PC-9 (cell line): ENCODE results near the gene SLC24A1.

Source experiments
- EZH2 ChIP-seq: fragments of 200-600 bp; sonication (generic); IDR thresholded peaks from 2 replicates; pipeline ENCODE4 v1.8.0; 2017; ENCODE audit warnings: antibody characterized with exemption, low read depth
- TF ChIP-seq, protein P1 (sequence below): fragments of 200-600 bp; sonication (generic); conservative IDR thresholded peaks from 2 replicates; pipeline ENCODE4 v1.6.1; 2017; ENCODE audit warnings: mixed run types, antibody characterized with exemption, mild to moderate bottlenecking, moderate library complexity

DNA sequence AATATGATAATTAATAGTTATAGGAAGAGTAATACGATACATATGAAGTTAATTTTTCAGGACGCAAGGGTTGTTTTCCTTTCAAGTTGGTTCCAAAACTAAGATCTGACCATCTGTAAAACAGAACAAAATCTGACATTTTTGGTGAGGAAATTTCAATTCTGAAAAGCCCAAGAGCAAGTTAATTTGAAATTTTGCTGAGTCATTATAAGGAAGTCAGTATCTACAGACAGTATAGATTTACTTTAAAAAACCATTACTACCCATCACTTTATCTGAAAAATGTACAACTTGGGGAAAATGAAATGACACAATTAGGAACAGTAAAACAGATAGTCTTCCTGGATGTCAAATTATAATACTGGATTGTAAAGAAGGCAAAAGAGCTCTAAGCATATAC, 23.3 kb upstream of the SLC24A1 start:
- TF ChIP-seq, protein P1, sequence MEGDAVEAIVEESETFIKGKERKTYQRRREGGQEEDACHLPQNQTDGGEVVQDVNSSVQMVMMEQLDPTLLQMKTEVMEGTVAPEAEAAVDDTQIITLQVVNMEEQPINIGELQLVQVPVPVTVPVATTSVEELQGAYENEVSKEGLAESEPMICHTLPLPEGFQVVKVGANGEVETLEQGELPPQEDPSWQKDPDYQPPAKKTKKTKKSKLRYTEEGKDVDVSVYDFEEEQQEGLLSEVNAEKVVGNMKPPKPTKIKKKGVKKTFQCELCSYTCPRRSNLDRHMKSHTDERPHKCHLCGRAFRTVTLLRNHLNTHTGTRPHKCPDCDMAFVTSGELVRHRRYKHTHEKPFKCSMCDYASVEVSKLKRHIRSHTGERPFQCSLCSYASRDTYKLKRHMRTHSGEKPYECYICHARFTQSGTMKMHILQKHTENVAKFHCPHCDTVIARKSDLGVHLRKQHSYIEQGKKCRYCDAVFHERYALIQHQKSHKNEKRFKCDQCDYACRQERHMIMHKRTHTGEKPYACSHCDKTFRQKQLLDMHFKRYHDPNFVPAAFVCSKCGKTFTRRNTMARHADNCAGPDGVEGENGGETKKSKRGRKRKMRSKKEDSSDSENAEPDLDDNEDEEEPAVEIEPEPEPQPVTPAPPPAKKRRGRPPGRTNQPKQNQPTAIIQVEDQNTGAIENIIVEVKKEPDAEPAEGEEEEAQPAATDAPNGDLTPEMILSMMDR, result no peak
- TF ChIP-seq EZH2, result no peak
